CD4-positive, alpha-beta T cell treated with Interleukin-15 for 4 hours (primary cell): ENCODE data around the gene ADAMTS13.
"Not testable (repeated sequence)": the region's sequence is repeated elsewhere in the genome, so short reads cannot be mapped to it uniquely, and the experiment has no call there.

Experiments used
- DNase-seq: peaks from one replicate; pipeline ENCODE4 v3.0.0-alpha.2; 2020; ENCODE audit warnings: low spot score

Gene ADAMTS13

DNA sequence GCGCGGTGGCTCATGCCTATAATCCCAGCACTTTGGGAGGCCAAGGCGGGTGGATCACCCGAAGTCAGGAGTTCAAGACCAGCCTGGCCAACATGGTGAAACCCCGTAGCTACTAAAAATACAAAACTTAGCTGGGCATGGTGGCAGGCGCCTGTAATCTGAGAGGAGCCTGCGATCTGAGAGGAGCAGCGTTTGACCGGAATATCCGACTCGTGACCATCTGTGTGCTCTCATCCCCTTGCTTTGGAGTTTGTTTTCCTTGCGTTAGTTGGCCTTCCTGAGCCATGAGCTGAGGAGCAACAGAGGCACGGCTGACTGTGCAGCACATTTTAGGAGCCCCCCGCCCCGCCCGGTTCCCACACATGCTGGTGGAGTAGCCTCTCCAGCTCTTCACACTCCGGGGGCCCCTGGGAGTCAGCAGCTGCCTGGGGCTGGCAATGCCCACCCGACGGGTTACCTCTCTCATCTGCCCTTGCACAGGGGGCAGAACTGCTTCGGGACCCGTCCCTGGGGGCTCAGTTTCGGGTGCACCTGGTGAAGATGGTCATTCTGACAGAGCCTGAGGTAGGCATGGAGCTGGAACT is 3.0 kb downstream of the ADAMTS13 start:
- DNase-seq: no peak

GRCh38 chr9:133426011-133426410 is 3.8 kb downstream of the ADAMTS13 start:
- no peak for DNase-seq

DNA sequence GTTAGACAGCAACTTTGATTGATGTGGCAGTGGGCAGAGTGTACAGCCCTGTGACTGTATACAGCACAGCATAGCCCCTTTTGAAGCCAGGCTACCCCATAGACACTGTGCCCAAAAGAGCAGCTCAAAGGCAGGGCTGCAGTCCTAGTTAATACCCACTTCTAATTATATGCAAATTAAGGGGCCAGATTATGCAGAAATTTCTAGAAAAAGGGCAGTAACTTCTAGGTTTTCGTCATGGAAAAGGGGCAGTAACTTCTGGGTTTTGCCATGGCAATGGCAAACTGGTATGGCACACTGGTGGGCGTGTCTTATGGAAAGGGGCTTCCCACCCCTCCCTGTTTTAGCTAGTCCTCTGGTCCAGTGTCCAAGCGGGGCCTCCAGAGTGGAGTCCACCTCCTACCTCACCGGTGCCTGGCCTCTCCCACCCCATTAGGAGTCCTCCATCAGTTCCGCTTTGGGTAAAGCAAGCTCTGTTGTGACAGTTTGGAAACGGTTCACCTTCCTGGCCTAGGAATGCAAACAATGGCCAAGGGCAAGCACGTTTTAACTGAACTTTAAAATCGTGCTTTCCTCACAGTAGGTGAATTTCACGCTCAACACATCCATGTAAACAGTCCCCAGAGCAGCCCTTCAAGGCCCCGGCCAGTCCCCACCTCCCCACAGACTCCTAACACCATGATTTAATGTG is 5.6 kb downstream of the ADAMTS13 start:
- no peak for DNase-seq

DNA sequence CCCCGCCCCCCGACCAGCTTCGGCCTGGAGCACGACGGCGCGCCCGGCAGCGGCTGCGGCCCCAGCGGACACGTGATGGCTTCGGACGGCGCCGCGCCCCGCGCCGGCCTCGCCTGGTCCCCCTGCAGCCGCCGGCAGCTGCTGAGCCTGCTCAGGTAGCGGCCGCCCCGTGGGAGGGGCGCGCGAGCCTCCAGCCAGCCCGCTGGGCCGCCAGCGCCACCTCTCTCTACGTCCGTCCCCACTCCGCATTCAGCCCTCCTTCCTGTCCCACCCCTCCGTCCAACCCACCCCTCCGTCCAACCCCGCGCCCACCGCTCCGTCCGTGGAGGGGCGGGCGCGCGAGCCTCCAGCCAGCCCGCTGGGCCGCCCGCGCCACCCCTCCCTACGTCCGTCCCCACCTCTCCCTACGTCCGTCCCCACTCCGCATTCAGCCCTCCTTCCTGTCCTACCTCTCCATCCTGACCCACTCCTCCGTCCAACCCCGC is 6.5 kb downstream of the ADAMTS13 start:
- DNase-seq: no peak

DNA sequence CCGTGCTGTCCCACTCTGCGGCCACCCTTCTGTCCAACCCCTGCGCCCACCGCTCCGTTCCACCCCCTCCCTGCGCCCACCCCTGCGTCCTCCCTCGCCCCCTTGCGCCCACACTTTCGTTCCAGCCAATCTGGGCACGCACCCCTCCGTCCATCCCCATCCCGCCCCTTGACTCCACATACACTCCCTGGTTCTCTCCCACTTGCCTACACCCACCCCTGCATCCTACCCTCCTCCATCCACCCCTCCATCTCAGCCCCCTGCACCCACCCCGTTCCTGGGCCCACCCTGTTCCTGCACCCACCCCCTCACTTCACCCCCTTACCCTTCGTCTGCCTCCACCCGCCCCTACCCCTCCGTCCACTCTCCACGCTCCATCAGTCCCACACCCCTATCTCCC is 7.0 kb downstream of the ADAMTS13 start:
- no peak for DNase-seq

DNA sequence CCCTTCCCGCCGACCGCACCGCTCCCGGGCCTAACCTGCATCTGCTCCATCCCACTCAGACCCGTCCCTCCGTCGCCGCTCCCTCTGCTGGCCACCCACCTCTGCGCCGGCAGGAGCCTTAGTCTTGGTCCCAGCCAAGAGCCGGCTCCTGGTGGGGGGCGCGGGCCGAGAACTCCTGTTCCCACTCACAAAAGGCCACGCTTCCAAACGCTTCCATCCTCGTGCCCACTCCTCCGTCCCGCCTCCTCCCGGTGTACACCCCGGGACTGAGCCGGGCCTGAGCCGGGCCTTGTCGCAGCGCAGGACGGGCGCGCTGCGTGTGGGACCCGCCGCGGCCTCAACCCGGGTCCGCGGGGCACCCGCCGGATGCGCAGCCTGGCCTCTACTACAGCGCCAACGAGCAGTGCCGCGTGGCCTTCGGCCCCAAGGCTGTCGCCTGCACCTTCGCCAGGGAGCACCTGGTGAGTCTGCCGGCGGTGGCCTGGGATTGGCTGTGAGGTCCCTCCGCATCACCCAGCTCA is 7.5 kb downstream of the ADAMTS13 start:
- no peak for DNase-seq

- no peak for DNase-seq
These were observed 8.1 kb downstream of the ADAMTS13 start for GRCh38 chr9:133430244-133430643.

DNA sequence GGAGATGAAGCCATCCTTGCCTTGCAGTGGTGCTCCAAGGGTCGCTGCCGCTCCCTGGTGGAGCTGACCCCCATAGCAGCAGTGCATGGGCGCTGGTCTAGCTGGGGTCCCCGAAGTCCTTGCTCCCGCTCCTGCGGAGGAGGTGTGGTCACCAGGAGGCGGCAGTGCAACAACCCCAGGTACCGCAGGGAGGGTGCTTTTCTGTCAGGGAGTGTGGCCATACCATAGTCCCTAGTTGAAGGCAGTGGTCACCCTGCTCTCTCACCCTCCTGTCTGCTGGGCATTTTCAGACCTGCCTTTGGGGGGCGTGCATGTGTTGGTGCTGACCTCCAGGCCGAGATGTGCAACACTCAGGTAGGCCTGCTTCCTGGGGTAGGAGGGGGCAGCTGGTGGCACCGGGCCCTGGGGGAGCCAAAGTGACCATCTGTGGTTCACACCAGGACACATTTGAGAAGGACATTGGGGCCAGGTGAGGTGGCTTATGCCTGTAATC is 11.2 kb downstream of the ADAMTS13 start:
- DNase-seq: no peak

- DNase-seq: no peak
These were observed 14.5 kb downstream of the ADAMTS13 start for GRCh38 chr9:133436681-133437080.

DNA sequence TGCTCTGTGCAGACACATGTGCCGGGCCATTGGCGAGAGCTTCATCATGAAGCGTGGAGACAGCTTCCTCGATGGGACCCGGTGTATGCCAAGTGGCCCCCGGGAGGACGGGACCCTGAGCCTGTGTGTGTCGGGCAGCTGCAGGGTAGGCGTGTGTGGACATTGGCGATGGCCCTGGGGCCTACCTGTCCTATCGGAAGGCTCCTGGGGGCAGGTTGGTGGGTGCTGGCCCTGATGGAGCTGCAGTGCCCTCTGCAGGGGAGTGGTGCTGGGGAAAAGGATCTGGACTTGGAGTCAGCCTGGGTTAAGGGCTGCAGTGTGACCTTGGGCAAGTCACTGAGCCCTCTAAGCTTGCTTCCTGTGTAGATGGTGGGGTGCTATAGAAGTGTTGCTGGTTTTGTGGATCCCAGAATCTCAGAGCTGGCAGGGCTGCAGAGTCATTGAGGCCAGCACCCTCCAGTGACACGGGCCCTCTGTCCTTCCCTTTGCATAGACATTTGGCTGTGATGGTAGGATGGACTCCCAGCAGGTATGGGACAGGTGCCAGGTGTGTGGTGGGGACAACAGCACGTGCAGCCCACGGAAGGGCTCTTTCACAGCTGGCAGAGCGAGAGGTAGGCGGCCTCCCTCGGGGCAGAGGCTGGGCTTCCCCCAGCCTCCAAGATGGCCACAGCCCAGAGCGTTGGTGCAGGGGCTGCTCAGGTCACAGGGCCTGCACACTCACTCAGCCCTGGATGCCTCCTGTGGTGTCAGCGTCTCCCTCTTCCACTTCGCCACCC is 15.8 kb downstream of the ADAMTS13 start:
- DNase-seq: no peak

GRCh38 chr9:133439337-133439736 is 17.2 kb downstream of the ADAMTS13 start:
- no peak for DNase-seq

DNA sequence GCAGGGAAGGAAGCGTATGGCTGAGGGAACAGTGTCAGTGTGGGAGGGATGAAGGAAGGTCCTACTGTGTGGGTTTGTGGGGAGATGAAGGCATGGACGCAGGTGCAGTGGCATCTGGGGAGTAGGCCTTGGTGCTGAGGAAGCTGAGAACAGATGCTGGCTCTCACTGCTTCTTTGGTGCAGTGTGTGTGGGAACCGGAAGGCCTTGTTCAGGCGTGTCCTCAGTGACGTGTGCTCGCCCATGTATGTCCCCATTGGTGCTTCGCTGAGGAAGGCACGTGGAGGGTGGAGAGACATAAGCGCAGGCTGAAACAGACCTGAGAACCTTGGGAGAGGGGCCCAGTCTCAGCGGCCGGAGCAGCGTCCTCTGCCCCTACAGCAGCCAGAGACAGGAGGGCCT is 18.7 kb downstream of the ADAMTS13 start:
- DNase-seq: no peak

- DNase-seq: no peak
These were observed 19.4 kb downstream of the ADAMTS13 start for GRCh38 chr9:133441571-133441970.

GRCh38 chr9:133443248-133443647 is 21.1 kb downstream of the ADAMTS13 start:
- no peak for DNase-seq

DNA sequence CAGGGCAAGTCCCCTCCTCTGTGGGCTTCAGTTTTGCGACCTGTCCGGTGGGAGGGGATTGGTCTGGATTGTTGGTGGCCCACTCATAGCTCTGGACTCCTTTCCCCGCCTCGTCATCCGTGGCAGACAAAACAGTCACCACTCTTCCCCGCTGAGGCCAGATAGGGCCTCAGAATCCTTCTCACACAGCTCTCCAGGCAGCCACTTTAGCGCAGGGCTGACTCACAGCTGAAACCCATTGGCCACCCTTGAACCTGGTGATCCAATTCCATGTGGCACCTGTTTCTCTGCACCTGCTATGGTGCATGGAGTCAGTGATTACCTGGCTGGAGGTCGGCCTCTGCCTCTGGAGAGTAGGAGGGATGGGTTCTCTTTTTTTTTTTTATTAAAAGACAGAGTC is 21.8 kb downstream of the ADAMTS13 start:
- DNase-seq: no peak

- no peak for DNase-seq
These were observed 23.3 kb downstream of the ADAMTS13 start for GRCh38 chr9:133445293-133445969.

- no peak for DNase-seq
These were observed 26.4 kb downstream of the ADAMTS13 start for GRCh38 chr9:133448487-133448972.

- DNase-seq: no peak
These were observed 27.6 kb downstream of the ADAMTS13 start for GRCh38 chr9:133449760-133450159.

- not testable (repeated sequence) for DNase-seq
These were observed 29.7 kb downstream of the ADAMTS13 start for GRCh38 chr9:133451865-133452264.

- no peak for DNase-seq
These were observed 30.4 kb downstream of the ADAMTS13 start for GRCh38 chr9:133452562-133452961.

- DNase-seq: no peak
These were observed 31.5 kb downstream of the ADAMTS13 start for GRCh38 chr9:133453651-133454050.

DNA sequence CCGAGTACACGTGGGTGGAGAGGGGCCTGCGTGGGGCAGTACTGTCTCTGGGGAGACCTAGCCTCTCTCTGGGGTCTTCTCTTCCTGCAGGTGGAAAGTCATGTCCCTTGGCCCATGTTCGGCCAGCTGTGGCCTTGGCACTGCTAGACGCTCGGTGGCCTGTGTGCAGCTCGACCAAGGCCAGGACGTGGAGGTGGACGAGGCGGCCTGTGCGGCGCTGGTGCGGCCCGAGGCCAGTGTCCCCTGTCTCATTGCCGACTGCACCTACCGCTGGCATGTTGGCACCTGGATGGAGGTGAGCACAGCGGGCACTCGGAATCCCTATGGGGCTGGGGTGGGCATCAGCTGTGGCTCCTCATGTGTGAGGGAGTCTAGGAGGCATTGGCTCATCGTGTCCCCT is 32.2 kb downstream of the ADAMTS13 start:
- DNase-seq: no peak
